Immature natural killer cell (primary cell): ENCODE results near the gene PROZ. TPM values are rescaled to one million over a fixed set of nuclear protein-coding genes. Genes with fewer than 3 reads are reported as not detected.

Source experiments
- DNase-seq, 3 donors: peaks; one replicate each; pipeline ENCODE4 v3.0.0; 2022; ENCODE audit warnings: mixed read lengths in 1 of 3
- H3K27ac Mint-ChIP-seq, 6 donors: one replicate each; pipeline ENCODE4 v1.8.0; 2020; ENCODE audit warnings: mixed read lengths in 6 of 6, mild to moderate bottlenecking in 5 of 6, inconsistent platforms in 4 of 6, moderate library complexity in 3 of 6
- H3K27me3 Mint-ChIP-seq, 3 donors: one replicate each; pipeline ENCODE4 v1.8.0; 2020 to 2021; ENCODE audit warnings: low read depth in 3 of 3, mild to moderate bottlenecking in 3 of 3, mixed read lengths in 3 of 3, moderate library complexity in 3 of 3, inconsistent platforms in 1 of 3
- H3K36me3 Mint-ChIP-seq, 3 donors: one replicate each; pipeline ENCODE4 v1.8.0; 2020; ENCODE audit warnings: mixed read lengths in 3 of 3, inconsistent platforms in 2 of 3, mild to moderate bottlenecking in 2 of 3
- H3K4me1 Mint-ChIP-seq, 2 donors: one replicate each; pipeline ENCODE4 v1.8.0; 2020; ENCODE audit warnings: inconsistent platforms in 2 of 2, mild to moderate bottlenecking in 2 of 2, mixed read lengths in 2 of 2, moderate library complexity in 1 of 2
- H3K4me3 Mint-ChIP-seq, 5 donors: one replicate each; pipeline ENCODE4 v1.8.0; 2020; ENCODE audit warnings: mild to moderate bottlenecking in 5 of 5, mixed read lengths in 5 of 5, inconsistent platforms in 3 of 5, moderate library complexity in 3 of 5
- H3K9me3 Mint-ChIP-seq, 6 donors: one replicate each; pipeline ENCODE4 v1.8.0; 2020; ENCODE audit warnings: mild to moderate bottlenecking in 6 of 6, mixed read lengths in 6 of 6, inconsistent platforms in 4 of 6, moderate library complexity in 3 of 6
- polyA plus RNA-seq, 3 donors: library from polyadenylated mRNA; unstranded; fragments of 300-500 nt; fragmentation: Illumina TruSeq; gene quantifications; one replicate each; pipeline ENCODE4 v1.2.3, GENCODE V29; 2021

The PROZ gene
- polyA plus RNA-seq, 3 donors from 2014 or later = not detected

DNA sequence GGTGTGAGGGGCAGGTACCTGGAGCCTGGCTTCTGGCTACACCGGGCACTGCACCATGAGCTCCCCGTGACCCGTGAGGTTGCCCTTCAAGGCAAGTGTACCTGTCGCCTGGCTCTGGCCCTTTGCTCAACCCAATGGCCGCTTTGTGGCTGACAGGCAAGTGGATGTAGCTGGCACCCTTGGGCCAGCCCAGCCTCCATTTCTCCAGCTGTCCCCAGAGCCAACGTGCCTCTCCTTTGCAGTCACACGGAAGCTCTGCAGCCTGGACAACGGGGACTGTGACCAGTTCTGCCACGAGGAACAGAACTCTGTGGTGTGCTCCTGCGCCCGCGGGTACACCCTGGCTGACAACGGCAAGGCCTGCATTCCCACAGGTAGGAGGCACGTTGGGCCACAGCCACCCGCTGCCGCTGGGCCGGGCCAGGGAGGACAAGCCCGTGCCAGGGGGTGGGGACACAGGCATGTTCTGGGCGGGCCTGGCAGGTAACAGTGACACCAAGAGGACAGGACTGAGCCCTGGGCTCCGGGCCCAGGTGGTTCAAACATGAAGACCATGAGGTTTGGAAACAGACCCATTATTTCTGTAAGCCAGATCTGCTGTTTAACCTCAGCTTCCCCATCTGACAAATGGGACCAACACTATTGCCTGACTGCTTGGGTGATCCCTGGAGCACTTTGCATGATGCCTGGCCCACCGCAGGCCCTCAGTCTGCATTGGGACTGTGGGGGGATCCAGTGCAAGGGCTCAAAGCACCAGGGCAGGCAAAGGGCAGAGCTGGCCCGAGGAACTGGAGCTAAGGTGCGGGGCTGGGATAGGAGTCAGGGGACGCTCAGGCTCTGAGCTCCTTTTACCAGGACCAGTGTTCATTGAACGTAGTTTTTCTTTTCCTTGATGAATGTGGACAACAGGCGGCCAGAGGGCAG lies 17.5 kb upstream of the PROZ start:
- no peaks in the 10 kb centered on the region for H3K9me3 Mint-ChIP-seq
- H3K4me1 Mint-ChIP-seq = no peaks in the 10 kb centered on the region
- no peak for DNase-seq
- H3K27ac Mint-ChIP-seq = no peak overlapping the region
- peaks cover 0 to 5% (median 0%) of the 10 kb centered on the region in 3 donors for H3K27me3 Mint-ChIP-seq
- H3K36me3 Mint-ChIP-seq = no peaks in the 10 kb centered on the region
- H3K4me3 Mint-ChIP-seq = no peak overlapping the region

DNA sequence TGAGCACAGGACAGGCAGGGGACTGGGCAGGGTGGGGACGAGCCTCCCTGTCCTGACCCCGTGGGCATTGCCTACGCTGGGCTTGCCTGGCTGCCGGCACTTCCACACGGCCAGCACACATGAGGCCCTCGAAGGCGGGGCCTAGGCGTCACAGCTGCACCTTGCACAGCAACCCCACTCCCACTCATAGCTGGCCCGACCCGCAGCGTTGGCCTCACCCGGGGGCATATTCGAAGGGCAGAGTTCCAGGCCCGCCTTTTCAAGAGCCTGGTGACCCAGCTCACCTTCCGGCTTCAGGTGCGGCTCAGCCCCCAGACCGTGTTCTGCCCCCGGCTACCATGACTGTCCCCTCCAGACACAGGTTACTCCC lies 16.9 kb upstream of the PROZ start:
- no peak overlapping the region for H3K4me3 Mint-ChIP-seq
- H3K9me3 Mint-ChIP-seq = no peaks in the 10 kb centered on the region
- H3K27me3 Mint-ChIP-seq = peaks cover 0 to 5% (median 0%) of the 10 kb centered on the region in 3 donors
- DNase-seq = no peak
- no peaks in the 10 kb centered on the region for H3K4me1 Mint-ChIP-seq
- no peaks in the 10 kb centered on the region for H3K36me3 Mint-ChIP-seq
- H3K27ac Mint-ChIP-seq = no peak overlapping the region

DNA sequence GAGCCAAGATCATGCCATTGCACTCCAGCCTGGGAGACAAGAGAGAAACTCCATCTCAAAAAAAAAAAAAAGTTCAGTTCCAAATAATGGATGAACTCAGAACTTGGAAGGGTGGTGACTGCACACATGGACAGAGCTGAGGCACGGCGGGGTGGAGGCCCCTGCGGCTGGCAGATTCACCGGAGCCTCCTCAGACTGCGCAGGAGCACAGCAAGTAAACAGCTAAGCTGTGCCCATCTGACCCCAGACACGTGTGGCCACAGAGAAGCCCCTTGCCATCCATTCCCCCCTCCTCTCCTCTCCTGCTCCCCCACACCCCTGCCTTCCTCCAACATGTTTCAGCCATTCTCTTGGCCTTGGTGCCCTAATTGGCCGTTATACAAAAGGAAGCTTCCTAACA lies 15.6 kb upstream of the PROZ start:
- Mint-ChIP-seq H3K27me3 (peaks cover 0 to 5% (median 0%) of the 10 kb centered on the region in 3 donors), H3K4me1 (no peaks in the 10 kb centered on the region), H3K27ac (peak overlapping the region in 1 of 6 donors; percentile 71), H3K9me3 (no peaks in the 10 kb centered on the region), H3K4me3 (no peak overlapping the region), H3K36me3 (no peaks in the 10 kb centered on the region)
- DNase-seq = no peak

- Mint-ChIP-seq H3K36me3 (no peaks in the 10 kb centered on the region), H3K4me3 (no peak overlapping the region), H3K27ac (no peak overlapping the region), H3K9me3 (no peaks in the 10 kb centered on the region), H3K4me1 (no peaks in the 10 kb centered on the region), H3K27me3 (peaks cover 0 to 7% (median 0%) of the 10 kb centered on the region in 3 donors)
- no peak for DNase-seq
Observed at GRCh38 chr13:113143466-113144254, 14.8 kb upstream of the PROZ start.

DNA sequence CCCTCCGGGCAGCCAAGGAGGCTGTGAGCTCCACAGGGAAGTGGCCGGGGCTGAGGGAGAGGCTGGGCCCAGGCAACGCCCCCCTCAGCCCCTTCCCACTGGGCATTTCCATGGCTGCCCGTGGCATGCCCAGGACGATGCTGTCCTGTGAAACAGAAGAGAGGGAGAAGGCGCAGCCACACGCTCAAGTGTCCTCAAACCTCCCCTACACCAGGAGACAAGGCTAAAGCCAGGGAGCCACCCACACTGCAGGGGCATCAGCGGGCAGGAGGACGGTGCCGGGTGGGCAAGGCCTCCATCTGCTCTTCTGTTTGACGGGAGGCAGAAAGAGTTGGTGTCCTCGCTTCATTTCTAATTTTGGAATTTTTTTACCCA lies 14.2 kb upstream of the PROZ start:
- H3K27me3 Mint-ChIP-seq = peaks cover 0 to 7% (median 0%) of the 10 kb centered on the region in 3 donors
- H3K36me3 Mint-ChIP-seq = no peaks in the 10 kb centered on the region
- no peaks in the 10 kb centered on the region for H3K4me1 Mint-ChIP-seq
- H3K4me3 Mint-ChIP-seq = no peak overlapping the region
- no peaks in the 10 kb centered on the region for H3K9me3 Mint-ChIP-seq
- DNase-seq = no peak
- no peak overlapping the region for H3K27ac Mint-ChIP-seq

DNA sequence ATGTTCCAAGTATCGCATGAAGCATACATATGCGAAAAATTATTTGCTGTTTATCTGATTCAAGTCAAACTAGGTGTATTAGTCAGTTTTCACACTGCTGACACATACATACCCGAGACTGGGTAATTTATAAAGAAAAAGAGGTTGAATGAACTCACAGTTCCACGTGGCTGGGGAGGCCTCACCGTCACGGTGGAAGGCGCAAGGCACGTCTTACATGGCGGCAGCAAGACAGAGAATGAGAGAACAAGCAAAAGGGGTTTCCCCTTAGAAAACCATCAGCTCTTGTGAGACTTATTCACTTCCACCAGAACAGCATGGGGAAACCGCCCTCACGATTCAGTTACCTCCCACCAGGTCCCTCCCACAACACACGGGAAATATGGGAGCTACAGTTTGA lies 13.0 kb upstream of the PROZ start:
- no peak overlapping the region for H3K27ac Mint-ChIP-seq

DNA sequence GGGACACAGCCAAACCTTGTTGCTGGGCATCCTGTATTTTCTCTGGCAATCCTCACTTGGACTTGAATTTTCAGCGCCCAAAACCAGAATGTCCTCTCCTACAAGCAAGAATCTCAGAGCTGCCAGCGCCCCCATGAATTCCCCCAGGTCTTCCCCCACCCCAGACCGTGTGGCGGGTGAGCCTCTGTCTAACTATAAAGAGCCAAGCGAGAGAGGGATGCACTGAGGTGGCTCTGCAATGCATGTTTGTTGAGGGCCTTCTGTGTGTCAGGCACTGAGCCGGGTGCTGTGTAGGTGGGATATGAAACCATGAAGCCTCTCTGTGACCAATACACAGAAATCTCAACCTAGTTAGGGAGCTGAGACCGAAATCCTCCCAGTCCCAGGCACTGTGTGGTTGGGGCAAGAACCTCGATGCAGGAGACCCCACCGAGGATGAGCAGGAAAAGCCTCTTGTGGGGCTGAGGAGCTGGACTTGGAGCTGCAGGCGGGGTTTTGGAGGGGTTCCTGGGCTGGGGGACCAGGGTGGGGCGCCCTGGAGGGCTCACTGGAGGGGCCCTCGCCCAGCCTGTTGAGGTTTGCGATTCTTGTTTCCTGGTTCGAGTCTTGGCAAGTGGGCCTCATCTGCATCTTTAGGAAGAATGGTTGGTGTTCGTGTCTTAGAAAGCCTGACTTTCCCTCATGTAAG lies 12.4 kb upstream of the PROZ start:
- no peaks in the 10 kb centered on the region for H3K36me3 Mint-ChIP-seq
- H3K4me1 Mint-ChIP-seq = peaks cover 0 to under 1% of the 10 kb centered on the region in 2 donors
- DNase-seq = no peak
- no peak overlapping the region for H3K27ac Mint-ChIP-seq
- no peaks in the 10 kb centered on the region for H3K9me3 Mint-ChIP-seq
- no peak overlapping the region for H3K4me3 Mint-ChIP-seq
- peaks cover 0 to 9% (median 2%) of the 10 kb centered on the region in 3 donors for H3K27me3 Mint-ChIP-seq

More for the DNA sequence above, 13.0 kb upstream of the PROZ start:
- Mint-ChIP-seq H3K36me3 (no peaks in the 10 kb centered on the region), H3K4me3 (no peak overlapping the region), H3K27me3 (peaks cover 0 to 9% (median 2%) of the 10 kb centered on the region in 3 donors), H3K9me3 (no peaks in the 10 kb centered on the region), H3K4me1 (no peaks in the 10 kb centered on the region)
- no peak for DNase-seq

GRCh38 chr13:113146750-113147149 lies 11.7 kb upstream of the PROZ start:
- Mint-ChIP-seq H3K4me1 (peaks cover 0 to 3% of the 10 kb centered on the region in 2 donors), H3K27ac (no peak overlapping the region), H3K36me3 (no peaks in the 10 kb centered on the region), H3K27me3 (peaks cover 0 to 9% (median 5%) of the 10 kb centered on the region in 3 donors), H3K4me3 (no peak overlapping the region), H3K9me3 (no peaks in the 10 kb centered on the region)
- no peak for DNase-seq

- H3K4me1 Mint-ChIP-seq = peaks cover 3 to 6% of the 10 kb centered on the region in 2 donors
- H3K4me3 Mint-ChIP-seq = no peak overlapping the region
- H3K27me3 Mint-ChIP-seq = peaks cover 2 to 9% (median 5%) of the 10 kb centered on the region in 3 donors
- no peak overlapping the region for H3K27ac Mint-ChIP-seq
- H3K36me3 Mint-ChIP-seq = no peaks in the 10 kb centered on the region
- DNase-seq = no peak
- H3K9me3 Mint-ChIP-seq = no peaks in the 10 kb centered on the region
Observed at GRCh38 chr13:113147206-113147605, 11.2 kb upstream of the PROZ start.

DNA sequence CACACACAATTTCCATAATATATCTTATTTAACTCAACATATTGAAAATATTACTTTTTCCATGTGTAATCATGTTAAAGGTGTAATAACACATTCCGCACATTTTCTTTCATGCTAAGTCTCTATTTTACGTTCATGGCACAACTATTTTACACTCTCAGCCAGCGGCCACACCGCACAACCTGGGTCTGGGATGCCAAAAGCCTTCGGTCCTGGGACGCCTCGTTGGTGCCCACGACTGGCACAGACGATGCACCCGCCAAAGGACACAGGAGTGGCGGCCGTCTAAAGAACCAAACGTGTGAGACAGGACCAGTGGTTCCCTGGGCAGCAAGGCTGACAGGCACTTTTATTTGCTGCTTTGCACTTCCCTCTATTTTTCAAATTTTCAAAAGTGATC lies 10.0 kb upstream of the PROZ start:
- Mint-ChIP-seq H3K9me3 (no peaks in the 10 kb centered on the region), H3K27me3 (peaks cover 9 to 18% (median 11%) of the 10 kb centered on the region in 3 donors), H3K27ac (no peak overlapping the region), H3K36me3 (no peaks in the 10 kb centered on the region), H3K4me3 (no peak overlapping the region), H3K4me1 (peaks cover 11 to 14% of the 10 kb centered on the region in 2 donors)
- DNase-seq = no peak

GRCh38 chr13:113148940-113149503 lies 9.4 kb upstream of the PROZ start:
- no peaks in the 10 kb centered on the region for H3K36me3 Mint-ChIP-seq
- H3K27ac Mint-ChIP-seq = no peak overlapping the region
- no peak for DNase-seq
- no peak overlapping the region for H3K4me3 Mint-ChIP-seq
- no peaks in the 10 kb centered on the region for H3K9me3 Mint-ChIP-seq
- H3K4me1 Mint-ChIP-seq = peaks cover 15 to 18% of the 10 kb centered on the region in 2 donors
- H3K27me3 Mint-ChIP-seq = peaks cover 14 to 23% (median 15%) of the 10 kb centered on the region in 3 donors

DNA sequence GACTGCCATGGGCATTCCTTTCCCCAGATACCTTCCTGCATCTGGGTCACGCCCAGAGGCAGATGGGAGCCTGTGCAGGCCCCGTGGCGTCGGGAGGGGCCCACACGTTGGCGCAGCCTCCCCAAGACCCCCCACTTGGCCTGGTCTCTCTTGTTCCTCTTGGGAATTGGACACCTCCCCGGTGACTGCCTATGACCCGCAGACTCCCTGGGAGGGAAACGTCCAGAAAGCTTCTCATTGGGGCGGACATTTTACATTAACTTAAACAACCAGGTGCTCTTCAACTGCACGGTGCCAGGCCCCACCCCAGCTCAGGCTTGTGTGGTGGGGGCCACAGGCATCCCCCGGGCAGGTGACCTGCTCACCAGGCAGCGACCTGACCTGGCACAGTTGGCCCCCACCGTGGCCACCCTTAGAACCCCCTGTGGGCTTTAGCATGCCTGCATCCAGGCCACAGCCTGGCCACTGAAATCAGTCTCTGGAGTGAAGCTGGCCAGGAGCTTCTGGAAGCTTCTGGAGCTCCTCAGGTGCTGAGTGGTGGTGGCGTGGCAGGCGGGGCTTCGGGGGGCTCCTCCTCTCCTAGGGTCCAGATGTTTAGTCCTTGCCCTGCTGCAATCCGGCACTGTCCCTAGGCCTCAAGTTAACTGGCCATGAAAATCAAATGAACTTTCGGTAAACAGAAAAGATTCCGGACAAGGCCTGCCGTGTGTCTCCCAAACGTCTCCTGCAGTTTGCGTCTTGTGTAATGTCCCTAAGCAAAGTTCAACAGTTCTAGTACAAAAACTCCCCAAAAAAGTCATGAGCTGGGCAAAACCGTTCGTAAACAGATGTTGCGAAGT lies 8.5 kb upstream of the PROZ start:
- no peak overlapping the region for H3K4me3 Mint-ChIP-seq
- H3K4me1 Mint-ChIP-seq = peaks cover 21 to 25% of the 10 kb centered on the region in 2 donors
- no peak overlapping the region for H3K27ac Mint-ChIP-seq
- H3K36me3 Mint-ChIP-seq = no peaks in the 10 kb centered on the region
- peaks cover 16 to 29% (median 20%) of the 10 kb centered on the region in 3 donors for H3K27me3 Mint-ChIP-seq
- no peaks in the 10 kb centered on the region for H3K9me3 Mint-ChIP-seq
- no peak for DNase-seq
